ENCODE measurements around the gene RGP1.

The RGP1 gene

GRCh38 chr9:35726931-35727330, 22.2 kb upstream of the RGP1 start:
- no peaks in the 10 kb centered on the region for H3K27me3 ChIP-seq (ENCODE audit: control insufficient read depth, insufficient read depth, low read length)
- H3K79me2 ChIP-seq: peaks cover 12% of the 10 kb centered on the region
- no peak for TF ChIP-seq CTCF (IDR thresholded peaks at IDR 0.05)
- H2AFZ ChIP-seq: no peak overlapping the region
- H3K27ac ChIP-seq: no peak overlapping the region
- H3K36me3 ChIP-seq (ENCODE audit: control insufficient read depth, insufficient read depth, low read length): no peaks in the 10 kb centered on the region
- H3K9me3 ChIP-seq (ENCODE audit: control insufficient read depth, low read length): no peaks in the 10 kb centered on the region
- no peak overlapping the region for H3K9ac ChIP-seq
- no peak overlapping the region for H3K4me3 ChIP-seq (ENCODE audit: low read depth, low read length)
- H3K4me2 ChIP-seq (ENCODE audit: low read length): no peak overlapping the region
- H3K4me1 ChIP-seq: peaks cover 10% of the 10 kb centered on the region

- no peak overlapping the region for H3K9ac ChIP-seq
- peaks cover 10% of the 10 kb centered on the region for H3K4me1 ChIP-seq
- peak overlapping the region; percentile 49 for H3K27ac ChIP-seq
- no peaks in the 10 kb centered on the region for H3K27me3 ChIP-seq (ENCODE audit: control insufficient read depth, insufficient read depth, low read length)
- no peak overlapping the region for H3K4me3 ChIP-seq (ENCODE audit: low read depth, low read length)
- peaks cover 12% of the 10 kb centered on the region for H3K79me2 ChIP-seq
- TF ChIP-seq CTCF (IDR thresholded peaks at IDR 0.05): no peak
- H3K9me3 ChIP-seq (ENCODE audit: control insufficient read depth, low read length): no peaks in the 10 kb centered on the region
- H3K4me2 ChIP-seq (ENCODE audit: low read length): peak overlapping the region; percentile 50
- no peak overlapping the region for H2AFZ ChIP-seq
- H3K36me3 ChIP-seq (ENCODE audit: control insufficient read depth, insufficient read depth, low read length): no peaks in the 10 kb centered on the region
These were observed 21.4 kb upstream of the RGP1 start for GRCh38 chr9:35727676-35728040.

GRCh38 chr9:35728041-35728971, 20.8 kb upstream of the RGP1 start:
- Histone ChIP-seq H3K9me3 (ENCODE audit: control insufficient read depth, low read length) (no peaks in the 10 kb centered on the region), H3K36me3 (ENCODE audit: control insufficient read depth, insufficient read depth, low read length) (no peaks in the 10 kb centered on the region), H3K27me3 (ENCODE audit: control insufficient read depth, insufficient read depth, low read length) (no peaks in the 10 kb centered on the region), H3K79me2 (peaks cover 12% of the 10 kb centered on the region), H3K9ac (no peak overlapping the region), H2AFZ (no peak overlapping the region), H3K4me3 (ENCODE audit: low read depth, low read length) (peak overlapping the region; percentile 8), H3K4me1 (peaks cover 14% of the 10 kb centered on the region), H3K4me2 (ENCODE audit: low read length) (peak overlapping the region; percentile 52), H3K27ac (peak overlapping the region; percentile 49)
- no peak for TF ChIP-seq CTCF (IDR thresholded peaks at IDR 0.05)

- peak overlapping the region; percentile 12 for H3K27ac ChIP-seq
- H3K79me2 ChIP-seq: peaks cover 12% of the 10 kb centered on the region
- H2AFZ ChIP-seq: no peak overlapping the region
- no peaks in the 10 kb centered on the region for H3K9me3 ChIP-seq (ENCODE audit: control insufficient read depth, low read length)
- H3K4me3 ChIP-seq (ENCODE audit: low read depth, low read length): no peak overlapping the region
- H3K4me2 ChIP-seq (ENCODE audit: low read length): no peak overlapping the region
- no peaks in the 10 kb centered on the region for H3K27me3 ChIP-seq (ENCODE audit: control insufficient read depth, insufficient read depth, low read length)
- H3K9ac ChIP-seq: no peak overlapping the region
- peaks cover 17% of the 10 kb centered on the region for H3K4me1 ChIP-seq
- no peaks in the 10 kb centered on the region for H3K36me3 ChIP-seq (ENCODE audit: control insufficient read depth, insufficient read depth, low read length)
- TF ChIP-seq CTCF (IDR thresholded peaks at IDR 0.05): no peak
These were observed 20.0 kb upstream of the RGP1 start for GRCh38 chr9:35729101-35729500.
